Right ventricle myocardium inferior (tissue), 1 donor: ENCODE results near the gene CTBP2. TPM values are rescaled to one million over a fixed set of nuclear protein-coding genes. Genes with fewer than 3 reads are reported as not detected.
A peak's percentile ranks its signal among the peaks of the same experiment; 100 is the strongest.

ENCODE experiments used
- ATAC-seq: fragments of 200-7000 bp; cut with Tn5 transposase; one replicate; pipeline ENCODE4 v1.9.1; 2020; ENCODE audit warnings: mild to moderate bottlenecking, moderate library complexity
- DNase-seq: peaks from one replicate; pipeline ENCODE4 v3.0.0; 2021; ENCODE audit errors: missing footprints
- intact Hi-C: fragments of 100-400 bp; cut with DNase I; formaldehyde crosslinking; loops from one replicate; pipeline ENCODE4 v1.11.0; 2022
- microRNA-seq: library from miRNA; unstranded; fragments of <30 nt; microRNA quantifications from one replicate; pipeline ENCODE4 v1.2.0, GENCODE V29; 2020
- total RNA-seq: library from RNA; stranded (reverse); fragmentation: NEBNext Ultra II Directional; extraction: Animal tissue kit (Norgen Biotek cat#: 25700); gene quantifications from one replicate; pipeline ENCODE4 v1.2.1, GENCODE V29; 2021
- donor health status: DM: no; HTN: yes; CAD: no; lungs with severe emphysema.

CTBP2 gene
- total RNA-seq, 1 donor from 2014 or later = 31.3 TPM

GRCh38 chr10:124941823-124942222 is 218.5 kb downstream of the CTBP2 start, which contains the start of gene ZRANB1:
Gene ZRANB1, plus strand, starts transcription at chr10:124942123. Its CDS starts 371 bp downstream, at chr10:124942494.
- DNase-seq (no peak), ATAC-seq (no peak)
- intact Hi-C loops = loop anchor here (2.0 kb wide), 1 partner anchor 23 kb away; no protein-coding TSS in a partner anchor

- DNase-seq (no peak), ATAC-seq (no peak)
- intact Hi-C loops = no loop called here
Observed at GRCh38 chr10:124939290-124939689, 221.1 kb downstream of the CTBP2 start.

GRCh38 chr10:124936813-124937212 is 223.6 kb downstream of the CTBP2 start:
- peak; percentile 61 for DNase-seq
- no peak for ATAC-seq
- intact Hi-C loops = no loop called here

GRCh38 chr10:124935946-124936345 is 224.4 kb downstream of the CTBP2 start:
- no peak for ATAC-seq
- intact Hi-C loops = no loop called here

More at GRCh38 chr10:124935946-124936345, 224.4 kb downstream of the CTBP2 start:
- no peak for DNase-seq

Small RNAs within 50 kb of the gene (microRNA-seq; reads per million reads assigned to microRNA genes)
- not detected for gene MIR4296

Other genes starting within 250 kb of the CTBP2 start
- gene ZRANB1, start 218.4 kb downstream of the CTBP2 start, total RNA-seq = 23.4 TPM